Fibroblast of lung (primary cell): ENCODE results near the gene COL19A1. TPM values are rescaled to one million over a fixed set of nuclear protein-coding genes. Genes with fewer than 3 reads are reported as not detected.

Experiments used
- DNase-seq, 2 donors: peaks; one replicate each; pipeline versions ENCODE4 v3.0.0 to v3.0.0-alpha.2; 2010; ENCODE audit warnings: low read depth in 2 of 2
- H2AFZ ChIP-seq: 2 replicates; pipeline ENCODE4 v1.5.1; 2012; ENCODE audit warnings: low read length, control low read depth, inconsistent platforms
- H3K27ac ChIP-seq: 2 replicates; pipeline ENCODE4 v1.5.1; 2011; ENCODE audit warnings: low read length, control low read depth; ENCODE audit not compliant: insufficient read depth
- H3K27me3 ChIP-seq: 2 replicates; pipeline ENCODE4 v1.5.1; 2011; ENCODE audit warnings: mild to moderate bottlenecking, low read length; ENCODE audit not compliant: control insufficient read depth, insufficient read depth
- H3K36me3 ChIP-seq: 2 replicates; pipeline ENCODE4 v1.5.1; 2011; ENCODE audit warnings: low read length; ENCODE audit not compliant: control insufficient read depth, insufficient read depth
- H3K4me1 ChIP-seq: 2 replicates; pipeline ENCODE4 v1.5.1; 2011; ENCODE audit warnings: low read length; ENCODE audit not compliant: control insufficient read depth, insufficient read depth; ENCODE audit errors: extremely low read depth
- H3K4me2 ChIP-seq: 2 replicates; pipeline ENCODE4 v1.5.1; 2011; ENCODE audit warnings: low read length, control low read depth; ENCODE audit not compliant: insufficient read depth; ENCODE audit errors: extremely low read depth
- H3K4me3 ChIP-seq, 4 experiments: fragments of 200-600 bp in 1 of 4; sonication (generic) in 1 of 4; replicated peaks in 1 of 4; 2 replicates each; pipeline ENCODE4 v1.5.1; 2011 to 2016; ENCODE audit warnings: low read length in 4 of 4, low read depth in 3 of 4, mild to moderate bottlenecking in 3 of 4, control low read depth in 2 of 4, inconsistent platforms in 1 of 4, mixed read lengths in 1 of 4; ENCODE audit not compliant: insufficient read depth in 1 of 4; ENCODE audit errors: control extremely low read depth in 1 of 4
- H3K79me2 ChIP-seq: 2 replicates; pipeline ENCODE4 v1.5.1; 2012; ENCODE audit warnings: mild to moderate bottlenecking, low read length, inconsistent platforms; ENCODE audit not compliant: control insufficient read depth, insufficient read depth
- H3K9ac ChIP-seq: 2 replicates; pipeline ENCODE4 v1.5.1; 2011; ENCODE audit warnings: mild to moderate bottlenecking, low read length, control low read depth; ENCODE audit not compliant: insufficient read depth
- H3K9me3 ChIP-seq: 2 replicates; pipeline ENCODE4 v1.5.1; 2012; ENCODE audit warnings: low read depth, low read length; ENCODE audit not compliant: control insufficient read depth, insufficient read depth
- H4K20me1 ChIP-seq: 2 replicates; pipeline ENCODE4 v1.5.1; 2011; ENCODE audit warnings: low read length; ENCODE audit not compliant: control insufficient read depth, insufficient read depth; ENCODE audit errors: extremely low read depth
- EZH2 ChIP-seq: IDR thresholded peaks from 2 replicates; pipeline ENCODE4 v1.5.1; 2012; ENCODE audit warnings: low read length, control low read depth, mild to moderate bottlenecking; ENCODE audit errors: missing control alignments
- polyA plus RNA-seq, 2 donors: library from polyadenylated mRNA; depleted of rRNA in 1 of 2; stranded (reverse) in 1 of 2; unstranded in 1 of 2; fragments of >200 nt; gene quantifications; 2 replicates each; pipeline ENCODE4 v1.2.1, GENCODE V29; 2011 to 2012; ENCODE audit warnings: missing spikeins in 1 of 2
- total RNA-seq: library from RNA; depleted of rRNA; stranded (reverse); fragments of >200 nt; gene quantifications from 2 replicates; pipeline ENCODE4 v1.2.1, GENCODE V29; 2014
- TF ChIP-seq, protein P1 (sequence below), 2 donors: IDR thresholded peaks in 1 of 2; conservative IDR thresholded peaks in 1 of 2; 1 replicate in 1 of 2; 2 replicates in 1 of 2; pipeline ENCODE4 v1.5.1; 2011 to 2012; ENCODE audit warnings: low read length in 2 of 2, control low read depth in 1 of 2, inconsistent platforms in 1 of 2, low read depth in 1 of 2, mild to moderate bottlenecking in 1 of 2

The COL19A1 gene
- total and polyA plus RNA-seq, 2 donors (not counting 1 experiment from before 2014, with no cell fraction given): 0.01 TPM; not detected in 1

DNA sequence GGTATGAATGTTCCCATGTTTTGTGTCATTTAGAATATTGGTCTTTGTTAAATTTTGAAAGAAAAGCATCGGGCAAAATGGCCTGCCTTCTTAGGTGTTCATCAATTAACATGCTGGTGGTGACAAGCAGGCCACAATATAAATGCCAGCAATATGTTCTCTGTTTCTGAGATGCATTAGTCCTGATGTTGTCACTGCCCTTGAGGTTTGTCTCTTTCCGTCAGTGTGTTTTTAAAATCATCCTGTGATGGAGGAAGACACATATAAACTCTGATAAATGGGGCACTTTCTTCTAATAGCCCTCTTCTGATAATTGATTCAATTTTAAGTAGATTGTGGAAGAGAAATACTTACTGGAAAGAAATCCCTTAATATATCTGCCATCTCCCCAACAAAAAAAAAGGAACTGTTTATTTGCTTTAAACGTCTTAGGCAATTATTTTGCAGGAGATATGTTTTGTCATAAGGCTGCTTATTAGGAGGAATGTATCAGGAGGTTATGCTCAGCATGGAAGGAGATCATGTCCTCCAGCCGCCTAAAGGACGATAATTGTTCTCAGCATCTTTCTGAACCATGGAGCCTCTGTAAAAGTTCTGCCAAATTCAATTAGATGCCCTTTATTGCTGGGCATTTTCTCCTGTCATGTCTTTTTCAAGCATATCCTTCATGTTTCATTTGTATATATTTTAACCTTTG is 302.5 kb downstream of the COL19A1 start:
- H2AFZ ChIP-seq: no peak overlapping the region
- H3K36me3 ChIP-seq: no peaks in the 10 kb centered on the region
- H3K27me3 ChIP-seq: no peaks in the 10 kb centered on the region
- no peak for DNase-seq
- no peaks in the 10 kb centered on the region for H4K20me1 ChIP-seq
- no peak overlapping the region for H3K4me2 ChIP-seq
- no peak overlapping the region for H3K9ac ChIP-seq
- no peaks in the 10 kb centered on the region for H3K9me3 ChIP-seq
- no peak overlapping the region for H3K4me3 ChIP-seq
- no peaks in the 10 kb centered on the region for H3K79me2 ChIP-seq
- H3K4me1 ChIP-seq: no peaks in the 10 kb centered on the region
- no peak for TF ChIP-seq EZH2
- TF ChIP-seq, protein P1, sequence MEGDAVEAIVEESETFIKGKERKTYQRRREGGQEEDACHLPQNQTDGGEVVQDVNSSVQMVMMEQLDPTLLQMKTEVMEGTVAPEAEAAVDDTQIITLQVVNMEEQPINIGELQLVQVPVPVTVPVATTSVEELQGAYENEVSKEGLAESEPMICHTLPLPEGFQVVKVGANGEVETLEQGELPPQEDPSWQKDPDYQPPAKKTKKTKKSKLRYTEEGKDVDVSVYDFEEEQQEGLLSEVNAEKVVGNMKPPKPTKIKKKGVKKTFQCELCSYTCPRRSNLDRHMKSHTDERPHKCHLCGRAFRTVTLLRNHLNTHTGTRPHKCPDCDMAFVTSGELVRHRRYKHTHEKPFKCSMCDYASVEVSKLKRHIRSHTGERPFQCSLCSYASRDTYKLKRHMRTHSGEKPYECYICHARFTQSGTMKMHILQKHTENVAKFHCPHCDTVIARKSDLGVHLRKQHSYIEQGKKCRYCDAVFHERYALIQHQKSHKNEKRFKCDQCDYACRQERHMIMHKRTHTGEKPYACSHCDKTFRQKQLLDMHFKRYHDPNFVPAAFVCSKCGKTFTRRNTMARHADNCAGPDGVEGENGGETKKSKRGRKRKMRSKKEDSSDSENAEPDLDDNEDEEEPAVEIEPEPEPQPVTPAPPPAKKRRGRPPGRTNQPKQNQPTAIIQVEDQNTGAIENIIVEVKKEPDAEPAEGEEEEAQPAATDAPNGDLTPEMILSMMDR (conservative IDR thresholded peaks at IDR 0.05 in 1 of 2, IDR thresholded peaks at IDR 0.05 in 1 of 2; ENCODE audit: low read depth in 1 of 2, low read length in 2 of 2): no peak
- no peak overlapping the region for H3K27ac ChIP-seq

DNA sequence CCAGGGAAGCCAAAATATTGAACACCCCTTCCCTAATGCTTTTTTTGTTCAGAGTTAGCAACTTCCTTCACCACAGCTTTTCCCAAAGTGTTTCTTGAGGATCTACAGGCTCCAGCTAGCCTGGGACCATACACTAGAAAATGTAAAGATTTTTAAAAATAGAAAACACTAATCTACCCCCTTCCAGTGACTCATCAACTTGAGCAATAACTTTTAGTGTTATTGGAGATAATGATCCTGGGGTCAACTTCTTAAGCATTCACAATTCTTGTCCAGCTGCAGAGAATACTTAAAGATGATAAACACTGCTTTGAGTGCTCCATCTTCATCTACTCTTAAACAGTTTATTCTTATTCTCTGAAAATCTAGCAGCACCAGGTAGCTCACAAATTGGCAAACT is 304.9 kb downstream of the COL19A1 start:
- peak in 1 of 2 donors; percentile 38 for DNase-seq
- no peak overlapping the region for H2AFZ ChIP-seq
- H3K9me3 ChIP-seq: no peaks in the 10 kb centered on the region

DNA sequence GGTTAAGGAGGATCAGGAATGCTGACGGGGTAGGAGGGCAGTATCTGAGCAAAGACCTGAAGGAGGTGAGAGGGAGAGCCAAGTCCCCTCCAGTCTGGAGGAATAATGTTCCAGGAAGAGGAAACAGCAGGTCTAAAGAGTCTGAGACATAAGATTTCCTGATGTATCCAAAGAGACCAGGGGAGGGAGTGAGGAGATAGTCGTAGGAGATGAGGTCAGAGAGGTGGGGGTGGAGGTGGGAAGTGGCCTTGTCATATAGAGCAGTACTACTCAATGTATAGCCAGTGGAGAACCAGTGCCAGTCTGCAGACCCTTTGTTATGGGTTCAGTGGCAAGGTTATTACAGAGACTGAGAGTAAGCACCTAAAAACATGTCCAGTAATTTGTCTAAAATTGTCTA is 305.9 kb downstream of the COL19A1 start:
- no peaks in the 10 kb centered on the region for H3K4me1 ChIP-seq
- H3K9me3 ChIP-seq: no peaks in the 10 kb centered on the region
- H3K4me2 ChIP-seq: no peak overlapping the region
- H3K9ac ChIP-seq: no peak overlapping the region
- H2AFZ ChIP-seq: no peak overlapping the region
- no peak overlapping the region for H3K27ac ChIP-seq
- H3K36me3 ChIP-seq: no peaks in the 10 kb centered on the region
- no peaks in the 10 kb centered on the region for H4K20me1 ChIP-seq
- H3K27me3 ChIP-seq: no peaks in the 10 kb centered on the region
- TF ChIP-seq EZH2: no peak
- TF ChIP-seq, protein P1 (conservative IDR thresholded peaks at IDR 0.05 in 1 of 2, IDR thresholded peaks at IDR 0.05 in 1 of 2; ENCODE audit: low read depth in 1 of 2, low read length in 2 of 2): no peak
- no peak overlapping the region for H3K4me3 ChIP-seq
- no peaks in the 10 kb centered on the region for H3K79me2 ChIP-seq
- no peak for DNase-seq

More for the DNA sequence above, 304.9 kb downstream of the COL19A1 start:
- no peaks in the 10 kb centered on the region for H3K4me1 ChIP-seq
- H4K20me1 ChIP-seq: no peaks in the 10 kb centered on the region
- H3K9ac ChIP-seq: no peak overlapping the region
- no peak overlapping the region for H3K27ac ChIP-seq
- no peak for TF ChIP-seq EZH2
- TF ChIP-seq, protein P1 (conservative IDR thresholded peaks at IDR 0.05 in 1 of 2, IDR thresholded peaks at IDR 0.05 in 1 of 2; ENCODE audit: low read depth in 1 of 2, low read length in 2 of 2): no peak
- H3K79me2 ChIP-seq: no peaks in the 10 kb centered on the region
- H3K4me3 ChIP-seq: no peak overlapping the region
- H3K36me3 ChIP-seq: no peaks in the 10 kb centered on the region
- H3K4me2 ChIP-seq: no peak overlapping the region
- H3K27me3 ChIP-seq: no peaks in the 10 kb centered on the region
